ENCODE measurements around the gene TLR9.
"Not testable (repeated sequence)": the region's sequence is repeated elsewhere in the genome, so short reads cannot be mapped to it uniquely, and the experiment has no call there.

TLR9 gene

GRCh38 chr3:52225452-52226228, at the start of gene TLR9:
TLR9 (minus strand) TSS chr3:52225645; CDS start chr3:52225529, 116 bp downstream.
- DNase-seq (ENCODE audit: low spot score) = no peak

GRCh38 chr3:52274781-52275180, 49.3 kb upstream of the TLR9 start:
- not testable (repeated sequence) for DNase-seq (ENCODE audit: low spot score)

- DNase-seq (ENCODE audit: low spot score) = no peak
Observed at GRCh38 chr3:52272831-52273230, 47.4 kb upstream of the TLR9 start.

GRCh38 chr3:52272172-52272571, 46.7 kb upstream of the TLR9 start:
- not testable (repeated sequence) for DNase-seq (ENCODE audit: low spot score)

- no peak for DNase-seq (ENCODE audit: low spot score)
Observed at GRCh38 chr3:52270252-52270754, 44.9 kb upstream of the TLR9 start.

GRCh38 chr3:52269776-52270175, 44.3 kb upstream of the TLR9 start:
- no peak for DNase-seq (ENCODE audit: low spot score)

- DNase-seq (ENCODE audit: low spot score) = no peak
Observed at GRCh38 chr3:52268036-52268435, 42.6 kb upstream of the TLR9 start.

GRCh38 chr3:52265387-52265786, 39.9 kb upstream of the TLR9 start:
- DNase-seq (ENCODE audit: low spot score) = no peak

- no peak for DNase-seq (ENCODE audit: low spot score)
Observed at GRCh38 chr3:52262447-52262846, 37.0 kb upstream of the TLR9 start.

GRCh38 chr3:52259448-52259847, 34.0 kb upstream of the TLR9 start:
- DNase-seq (ENCODE audit: low spot score) = no peak

GRCh38 chr3:52259035-52259434, 33.6 kb upstream of the TLR9 start:
- no peak for DNase-seq (ENCODE audit: low spot score)

- DNase-seq (ENCODE audit: low spot score) = no peak
Observed at GRCh38 chr3:52257911-52258310, 32.5 kb upstream of the TLR9 start.

- DNase-seq (ENCODE audit: low spot score) = no peak
Observed at GRCh38 chr3:52256622-52257021, 31.2 kb upstream of the TLR9 start.

- no peak for DNase-seq (ENCODE audit: low spot score)
Observed at GRCh38 chr3:52256159-52256558, 30.7 kb upstream of the TLR9 start.

GRCh38 chr3:52254608-52255007, 29.2 kb upstream of the TLR9 start:
- no peak for DNase-seq (ENCODE audit: low spot score)

- no peak for DNase-seq (ENCODE audit: low spot score)
Observed at GRCh38 chr3:52253314-52254304, 28.2 kb upstream of the TLR9 start.

GRCh38 chr3:52250122-52250521, 24.7 kb upstream of the TLR9 start:
- DNase-seq (ENCODE audit: low spot score) = no peak

GRCh38 chr3:52249683-52250082, 24.2 kb upstream of the TLR9 start:
- no peak for DNase-seq (ENCODE audit: low spot score)

- no peak for DNase-seq (ENCODE audit: low spot score)
Observed at GRCh38 chr3:52248816-52249547, 23.5 kb upstream of the TLR9 start.

- DNase-seq (ENCODE audit: low spot score) = no peak
Observed at GRCh38 chr3:52248165-52248541, 22.7 kb upstream of the TLR9 start.

- DNase-seq (ENCODE audit: low spot score) = no peak
Observed at GRCh38 chr3:52247409-52248164, 22.1 kb upstream of the TLR9 start.

All from D341Med (cell line).